Gastrocnemius medialis (tissue), 4 donors: ENCODE results near the gene GSAP. TPM values are rescaled to one million over a fixed set of nuclear protein-coding genes. Genes with fewer than 3 reads are reported as not detected.

Source experiments
- ATAC-seq, 2 donors: fragments of 150-250 bp; one replicate each; pipeline ENCODE4 v1.9.1; 2016
- DNase-seq, 2 donors: peaks; one replicate each; pipeline ENCODE4 v3.0.0-alpha.2; 2019
- H3K27ac ChIP-seq, 4 donors: fragments of 200-600 bp; sonication (generic); 1 replicate in 1 of 4; 2 replicates in 3 of 4; pipeline ENCODE4 v1.5.1; 2016 to 2018; ENCODE audit warnings: mild to moderate bottlenecking in 2 of 4, moderate library complexity in 1 of 4
- H3K27me3 ChIP-seq, 3 donors: fragments of 200-600 bp; sonication (generic) in 2 of 3; 1 replicate in 1 of 3; 2 replicates in 2 of 3; pipeline versions ENCODE4 v1.5.1 to v1.6.0; 2016 to 2019; ENCODE audit warnings: mild to moderate bottlenecking in 1 of 3, moderate library complexity in 1 of 3
- H3K36me3 ChIP-seq, 2 donors: fragments of 200-600 bp; sonication (generic) in 1 of 2; one replicate each; pipeline ENCODE4 v1.5.1; 2017 to 2018
- H3K4me1 ChIP-seq, 2 donors: fragments of 200-600 bp; sonication (generic) in 1 of 2; one replicate each; pipeline ENCODE4 v1.5.1; 2016 to 2017; ENCODE audit warnings: mild to moderate bottlenecking in 2 of 2
- H3K4me3 ChIP-seq, 4 donors: fragments of 200-600 bp; sonication (generic) in 3 of 4; 1 replicate in 1 of 4; 2 replicates in 3 of 4; pipeline ENCODE4 v1.5.1; 2016 to 2019; ENCODE audit warnings: mild to moderate bottlenecking in 2 of 4
- H3K9me3 ChIP-seq, 3 donors: fragments of 200-600 bp; sonication (generic) in 2 of 3; 1 replicate in 1 of 3; 2 replicates in 2 of 3; pipeline ENCODE4 v1.5.1; 2016 to 2019
- CTCF ChIP-seq, 5 experiments: fragments of 450-650 bp in 3 of 5; fragments of 200-600 bp in 2 of 5; sonication (generic) in 2 of 5; IDR thresholded peaks in 4 of 5; conservative IDR thresholded peaks in 1 of 5; 1 replicate in 4 of 5; 2 replicates in 1 of 5; pipeline ENCODE4 v1.5.1; 2016 to 2019; ENCODE audit warnings: antibody characterized with exemption in 5 of 5, mild to moderate bottlenecking in 3 of 5, moderate library complexity in 3 of 5
- POLR2A ChIP-seq, 2 donors: fragments of 450-650 bp; IDR thresholded peaks; one replicate each; pipeline ENCODE4 v1.6.1; 2017; ENCODE audit warnings: antibody characterized with exemption in 2 of 2, mild to moderate bottlenecking in 2 of 2, moderate library complexity in 2 of 2
- in situ Hi-C, 4 donors: fragments of 200-750 bp; cut with MboI; loops; one replicate each; pipeline versions ENCODE4 v1.15.0 to v1.8.0; 2017; ENCODE audit warnings: low sequenced_read_pairs in 4 of 4
- intact Hi-C: fragments of 100-400 bp; cut with DNase I; formaldehyde crosslinking; loops from one replicate; pipeline ENCODE4 v1.15.1; 2023; ENCODE audit warnings: low total_unique reads
- total RNA-seq, 4 donors: library from RNA; depleted of rRNA; stranded (reverse); fragments of >200 nt; gene quantifications; one replicate each; pipeline versions ENCODE4 v1.1.0 to v1.2.3, GENCODE V29; 2016

Gene GSAP
- total RNA-seq, 4 donors from 2014 or later, result 1.2 to 8.3 (median 2.5) TPM

DNA sequence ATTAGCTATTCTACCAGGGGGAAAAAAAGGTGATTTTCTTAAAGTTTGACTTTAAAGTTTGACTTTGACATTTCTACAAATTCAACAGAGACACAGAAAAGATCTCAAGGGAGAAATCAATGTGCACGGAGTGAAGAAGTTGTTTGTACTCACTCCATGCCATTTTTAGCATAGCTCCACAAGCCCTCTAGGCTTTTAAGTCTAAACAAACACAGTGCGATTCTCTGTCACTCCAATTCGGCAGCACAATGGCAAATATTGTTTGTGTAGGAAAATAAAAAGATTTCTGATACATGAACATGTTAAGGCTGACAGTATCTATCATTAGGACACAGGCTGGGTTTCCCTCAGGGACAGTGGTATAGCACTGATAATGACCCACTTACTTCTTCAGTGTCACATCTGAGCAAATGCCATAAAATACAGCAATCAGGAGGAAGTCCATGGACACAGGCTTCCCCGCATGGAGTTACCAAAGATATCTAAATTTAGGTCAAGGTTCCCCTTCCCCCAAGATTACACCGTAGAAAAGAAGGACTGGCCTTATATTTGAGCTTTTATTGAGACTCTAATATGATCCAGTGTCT, 28.0 kb downstream of the GSAP start:
- ATAC-seq, result no peak
- no peak for DNase-seq

GRCh38 chr7:77386165-77386822, 29.9 kb downstream of the GSAP start:
- Histone ChIP-seq H3K4me1 (no peaks in the 10 kb centered on the region), H3K9me3 (no peaks in the 10 kb centered on the region), H3K36me3 (peaks cover 0 to 7% of the 10 kb centered on the region in 2 donors), H3K27ac (no peak overlapping the region), H3K4me3 (no peak overlapping the region), H3K27me3 (no peaks in the 10 kb centered on the region)
- in situ Hi-C loops (no loop called here), intact Hi-C loops (no loop called here)
- no peak for ATAC-seq
- TF ChIP-seq CTCF (IDR thresholded peaks at IDR 0.05 in 4 of 5, conservative IDR thresholded peaks at IDR 0.05 in 1 of 5) (no peak), POLR2A (IDR thresholded peaks at IDR 0.05) (no peak)
- DNase-seq, result no peak

More for the DNA sequence above, 28.0 kb downstream of the GSAP start:
- intact Hi-C loops (no loop called here), in situ Hi-C loops (no loop called here)
- Histone ChIP-seq H3K36me3 (no peaks in the 10 kb centered on the region), H3K9me3 (no peaks in the 10 kb centered on the region), H3K27me3 (no peaks in the 10 kb centered on the region), H3K4me3 (no peak overlapping the region), H3K4me1 (no peaks in the 10 kb centered on the region), H3K27ac (no peak overlapping the region)
- TF ChIP-seq POLR2A (IDR thresholded peaks at IDR 0.05), result no peak
- TF ChIP-seq CTCF (IDR thresholded peaks at IDR 0.05 in 4 of 5, conservative IDR thresholded peaks at IDR 0.05 in 1 of 5), result no peak

DNA sequence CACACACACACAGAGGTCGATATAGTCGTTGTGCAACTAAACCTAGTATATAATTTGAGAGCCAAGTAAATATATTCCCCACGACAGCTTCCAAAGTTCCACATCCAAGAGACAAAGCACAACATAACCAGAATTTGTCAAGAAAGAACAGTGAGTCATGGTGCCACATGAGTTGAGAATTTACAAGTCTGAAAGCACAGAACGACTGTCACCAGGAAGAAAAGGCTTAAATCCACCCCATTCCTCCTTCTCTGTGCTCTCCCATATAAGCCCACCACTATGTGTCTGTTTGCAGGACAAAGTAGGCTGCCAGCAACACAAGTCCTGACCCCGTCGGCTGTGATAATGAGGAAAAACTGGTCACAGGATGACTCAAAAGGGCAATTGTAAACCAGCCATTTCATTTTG, 32.8 kb downstream of the GSAP start:
- intact Hi-C loops (no loop called here), in situ Hi-C loops (no loop called here)
- H3K9me3 ChIP-seq, result no peaks in the 10 kb centered on the region
- ATAC-seq (no peak), DNase-seq (no peak)
- TF ChIP-seq CTCF (IDR thresholded peaks at IDR 0.05 in 4 of 5, conservative IDR thresholded peaks at IDR 0.05 in 1 of 5) (no peak), POLR2A (IDR thresholded peaks at IDR 0.05) (no peak)
- no peak overlapping the region for H3K27ac ChIP-seq
- H3K4me1 ChIP-seq, result no peaks in the 10 kb centered on the region
- no peak overlapping the region for H3K4me3 ChIP-seq
- H3K36me3 ChIP-seq, result peaks cover 0 to 7% of the 10 kb centered on the region in 2 donors
- no peaks in the 10 kb centered on the region for H3K27me3 ChIP-seq

GRCh38 chr7:77382532-77382931, 33.6 kb downstream of the GSAP start:
- intact Hi-C loops, result no loop called here
- in situ Hi-C loops, result no loop called here
- Histone ChIP-seq H3K27me3 (no peaks in the 10 kb centered on the region), H3K27ac (no peak overlapping the region), H3K4me3 (no peak overlapping the region), H3K9me3 (no peaks in the 10 kb centered on the region), H3K36me3 (peaks cover 0 to 7% of the 10 kb centered on the region in 2 donors), H3K4me1 (no peaks in the 10 kb centered on the region)
- DNase-seq, result no peak
- TF ChIP-seq POLR2A (IDR thresholded peaks at IDR 0.05), result no peak
- TF ChIP-seq CTCF (IDR thresholded peaks at IDR 0.05 in 4 of 5, conservative IDR thresholded peaks at IDR 0.05 in 1 of 5), result no peak
- no peak for ATAC-seq
